Measurements from ENCODE around the gene COMT.

COMT gene

GRCh38 chr22:19911540-19912270 lies 29.9 kb upstream of the COMT start:
- DNase-seq (ENCODE audit: insufficient read length) (no peak), FAIRE-seq (no peak)
- TF ChIP-seq TAF1 (IDR thresholded peaks at IDR 0.05; ENCODE audit: borderline replicate concordance, low read depth, low read length) (no peak), POLR2AphosphoS5 (IDR thresholded peaks at IDR 0.05; ENCODE audit: low read depth, low read length) (no peak), POLR2A (IDR thresholded peaks at IDR 0.05; ENCODE audit: low read depth, low read length) (no peak)

GRCh38 chr22:19912271-19912999 lies 29.1 kb upstream of the COMT start:
- DNase-seq (ENCODE audit: insufficient read length) = no peak
- TF ChIP-seq POLR2A (IDR thresholded peaks at IDR 0.05; ENCODE audit: low read depth, low read length) (no peak), TAF1 (IDR thresholded peaks at IDR 0.05; ENCODE audit: borderline replicate concordance, low read depth, low read length) (no peak), POLR2AphosphoS5 (IDR thresholded peaks at IDR 0.05; ENCODE audit: low read depth, low read length) (no peak)
- FAIRE-seq = no peak

- FAIRE-seq (no peak), DNase-seq (ENCODE audit: insufficient read length) (no peak)
- no peak for TF ChIP-seq POLR2A (IDR thresholded peaks at IDR 0.05; ENCODE audit: low read depth, low read length)
- TF ChIP-seq POLR2AphosphoS5 (IDR thresholded peaks at IDR 0.05; ENCODE audit: low read depth, low read length) = no peak
- TF ChIP-seq TAF1 (IDR thresholded peaks at IDR 0.05; ENCODE audit: borderline replicate concordance, low read depth, low read length) = no peak
Measured at GRCh38 chr22:19913337-19913936, 28.1 kb upstream of the COMT start.

DNA sequence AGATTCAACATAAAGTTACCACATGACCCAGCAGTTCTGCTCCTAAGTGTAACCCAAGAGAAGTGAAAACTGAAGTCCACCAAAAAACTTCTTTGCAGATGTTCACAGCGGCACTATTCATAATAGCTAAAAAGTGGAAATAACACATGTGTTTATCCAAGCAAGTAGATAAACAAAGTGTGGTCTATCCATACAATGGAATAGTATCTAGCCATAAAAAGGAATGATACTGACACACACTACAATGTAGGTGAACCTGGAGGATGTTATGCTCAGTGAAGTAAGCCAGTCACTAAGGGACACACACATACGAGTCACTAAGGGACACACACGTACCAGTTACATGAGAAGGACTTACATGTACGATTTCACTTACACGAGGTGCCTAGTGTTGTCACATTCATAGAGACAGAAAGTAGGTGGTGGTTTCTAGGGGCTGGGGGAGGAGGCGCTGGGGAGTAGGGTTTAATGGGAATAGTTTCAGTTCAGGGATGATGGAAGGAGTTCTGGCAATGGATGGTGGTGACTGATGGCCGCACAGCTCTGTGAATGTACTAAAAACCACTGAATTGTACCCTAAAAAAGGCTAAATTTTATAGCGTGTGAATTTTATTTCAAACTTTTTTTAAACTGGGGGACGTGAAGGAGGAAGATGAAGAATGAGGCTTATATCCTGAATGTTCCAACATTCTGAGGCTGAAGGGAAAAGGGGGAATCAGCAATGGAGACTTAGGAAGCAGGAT lies 27.2 kb upstream of the COMT start:
- FAIRE-seq = no peak
- no peak for DNase-seq (ENCODE audit: insufficient read length)
- TF ChIP-seq POLR2A (IDR thresholded peaks at IDR 0.05; ENCODE audit: low read depth, low read length) = no peak
- TF ChIP-seq POLR2AphosphoS5 (IDR thresholded peaks at IDR 0.05; ENCODE audit: low read depth, low read length) = no peak
- TF ChIP-seq TAF1 (IDR thresholded peaks at IDR 0.05; ENCODE audit: borderline replicate concordance, low read depth, low read length) = no peak

DNA sequence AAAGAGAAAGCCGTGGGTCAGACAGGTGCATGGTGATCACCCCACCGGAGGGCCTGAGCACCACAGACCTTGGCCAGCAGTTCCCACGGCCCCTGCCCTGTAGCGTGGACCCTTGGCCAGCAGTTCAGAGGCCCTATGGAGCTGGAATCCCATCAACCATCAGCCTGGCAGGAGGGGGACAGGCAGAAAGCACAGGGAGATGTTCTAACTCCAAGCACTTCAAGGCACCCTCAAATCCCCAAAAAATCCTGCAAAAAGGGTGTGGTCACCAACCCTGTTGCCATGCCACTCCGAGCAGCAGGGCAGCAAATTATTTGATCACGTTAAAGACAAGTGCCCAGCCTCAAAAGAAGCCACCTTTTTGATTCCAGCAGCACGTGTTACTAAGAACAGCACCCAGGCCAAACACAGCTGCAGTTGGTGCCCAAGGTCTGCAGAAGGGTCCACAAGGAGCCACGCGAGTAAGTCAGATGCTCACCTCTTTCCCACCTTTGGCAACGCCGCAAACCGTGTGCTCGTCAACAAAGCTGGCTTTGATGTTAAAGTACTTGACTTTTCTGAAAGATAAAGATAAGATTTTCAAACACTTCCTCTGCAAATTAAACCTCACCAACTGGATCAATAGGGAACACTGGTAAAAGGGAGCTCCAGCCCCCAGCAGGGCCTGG lies 26.2 kb upstream of the COMT start:
- TF ChIP-seq TAF1 (IDR thresholded peaks at IDR 0.05; ENCODE audit: borderline replicate concordance, low read depth, low read length) = no peak
- TF ChIP-seq POLR2AphosphoS5 (IDR thresholded peaks at IDR 0.05; ENCODE audit: low read depth, low read length) = no peak
- TF ChIP-seq POLR2A (IDR thresholded peaks at IDR 0.05; ENCODE audit: low read depth, low read length) = no peak
- no peak for FAIRE-seq
- no peak for DNase-seq (ENCODE audit: insufficient read length)

- FAIRE-seq = no peak
- DNase-seq (ENCODE audit: insufficient read length) = no peak
- no peak for TF ChIP-seq POLR2A (IDR thresholded peaks at IDR 0.05; ENCODE audit: low read depth, low read length)
- TF ChIP-seq TAF1 (IDR thresholded peaks at IDR 0.05; ENCODE audit: borderline replicate concordance, low read depth, low read length) = no peak
- no peak for TF ChIP-seq POLR2AphosphoS5 (IDR thresholded peaks at IDR 0.05; ENCODE audit: low read depth, low read length)
Measured at GRCh38 chr22:19916006-19916405, 25.6 kb upstream of the COMT start.

- TF ChIP-seq POLR2A (IDR thresholded peaks at IDR 0.05; ENCODE audit: low read depth, low read length) (no peak), TAF1 (IDR thresholded peaks at IDR 0.05; ENCODE audit: borderline replicate concordance, low read depth, low read length) (no peak), POLR2AphosphoS5 (IDR thresholded peaks at IDR 0.05; ENCODE audit: low read depth, low read length) (no peak)
- FAIRE-seq (no peak), DNase-seq (ENCODE audit: insufficient read length) (no peak)
Measured at GRCh38 chr22:19916941-19917340, 24.6 kb upstream of the COMT start.

DNA sequence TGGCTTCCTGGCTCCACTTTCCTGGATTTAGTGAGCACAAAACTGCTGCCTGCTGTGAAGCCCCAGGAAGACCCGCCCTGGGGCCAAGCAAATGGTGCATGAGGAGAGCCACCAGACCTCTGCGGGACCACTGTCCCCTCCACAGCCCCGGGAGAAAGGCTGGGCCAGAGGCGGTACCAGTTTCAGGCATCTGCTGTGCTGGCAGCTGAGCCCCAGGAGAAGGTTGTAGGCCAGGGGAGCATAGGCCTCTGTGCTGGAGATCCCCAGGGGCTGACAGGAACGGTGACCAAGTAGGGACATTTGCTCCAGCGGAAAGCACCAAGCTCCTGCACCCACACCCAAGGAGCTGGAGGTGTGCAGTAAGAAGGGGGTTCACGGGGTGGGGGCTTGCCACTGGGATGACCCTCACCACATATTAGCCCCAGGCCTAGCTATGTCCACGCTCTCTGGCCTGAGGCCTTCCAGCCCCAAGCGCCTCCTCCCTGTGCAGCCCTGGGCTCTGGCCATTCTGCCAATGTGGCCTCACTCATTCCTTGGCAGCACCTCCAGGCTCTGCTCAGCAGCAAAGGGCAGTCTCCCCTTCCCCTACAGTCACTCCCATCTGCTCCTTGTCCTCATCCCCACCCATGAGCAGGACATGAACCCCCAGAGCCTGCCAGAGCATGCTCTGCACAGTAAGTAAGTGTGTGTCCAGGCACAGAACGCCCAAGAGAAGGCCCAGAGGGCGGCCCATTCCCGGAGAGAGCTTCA lies 24.0 kb upstream of the COMT start:
- no peak for DNase-seq (ENCODE audit: insufficient read length)
- TF ChIP-seq POLR2AphosphoS5 (IDR thresholded peaks at IDR 0.05; ENCODE audit: low read depth, low read length) (no peak), TAF1 (IDR thresholded peaks at IDR 0.05; ENCODE audit: borderline replicate concordance, low read depth, low read length) (no peak), POLR2A (IDR thresholded peaks at IDR 0.05; ENCODE audit: low read depth, low read length) (no peak)
- no peak for FAIRE-seq

DNA sequence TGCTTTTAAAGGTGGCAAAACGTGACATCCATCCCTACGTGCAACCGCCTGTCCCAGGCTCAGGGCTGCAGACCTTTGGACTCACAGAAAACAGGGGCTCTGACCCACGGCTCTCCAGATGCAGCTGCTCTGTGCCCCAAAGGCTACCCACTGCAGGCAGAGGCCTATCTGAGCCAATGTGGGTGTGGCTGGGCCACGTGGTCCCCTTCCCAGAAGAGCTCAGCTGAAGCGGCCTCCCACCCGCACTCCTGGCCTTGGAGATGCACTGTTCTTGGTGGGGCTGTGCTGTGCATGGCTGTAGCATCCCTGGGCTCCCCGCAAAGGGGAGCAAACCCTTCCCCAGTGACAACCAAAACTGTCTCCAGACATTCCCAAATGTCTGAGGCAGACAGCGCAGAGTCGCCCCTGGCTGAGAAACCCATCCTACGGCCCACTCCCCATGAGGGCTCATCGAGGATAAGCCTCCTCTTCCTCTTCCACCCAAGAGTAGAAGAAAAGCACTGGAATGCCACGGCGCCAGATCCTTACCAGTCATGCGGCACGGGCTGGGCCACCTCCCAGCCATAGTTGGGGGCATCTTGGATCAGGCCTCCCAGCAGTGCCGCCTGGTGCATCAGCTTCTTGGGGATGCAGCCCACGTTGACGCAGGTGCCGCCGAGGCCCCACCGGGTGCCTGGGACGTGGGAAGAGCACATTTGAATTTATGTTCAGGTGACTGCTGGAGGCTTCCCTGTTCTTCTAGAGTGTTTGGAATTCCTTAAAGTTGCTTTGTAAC lies 23.1 kb upstream of the COMT start:
- TF ChIP-seq POLR2AphosphoS5 (IDR thresholded peaks at IDR 0.05; ENCODE audit: low read depth, low read length) (no peak), TAF1 (IDR thresholded peaks at IDR 0.05; ENCODE audit: borderline replicate concordance, low read depth, low read length) (no peak), POLR2A (IDR thresholded peaks at IDR 0.05; ENCODE audit: low read depth, low read length) (no peak)
- no peak for FAIRE-seq
- no peak for DNase-seq (ENCODE audit: insufficient read length)

All from GM12892 (cell line).